K562 (cell line): ENCODE data around the gene DLGAP3. TPM values are rescaled to one million over a fixed set of nuclear protein-coding genes. Genes with fewer than 3 reads are reported as not detected.

Source experiments
- ATAC-seq: fragments of 200-7000 bp; cut with Tn5 transposase; 3 replicates; pipeline ENCODE4 v1.9.1; 2020; ENCODE audit warnings: moderate library complexity
- BruUV-seq: library from RNA; stranded (reverse); fragments of 400-500 nt; replicated peaks from 2 replicates; lab custom pipeline; 2021; lab: Mats Ljungman, UMichigan
- CTCF ChIA-PET: fragments of 300-600 bp; formaldehyde crosslinking; extraction: SDS; loops from one replicate; lab custom pipeline; 2021; ENCODE audit warnings: low intra/inter-chr PET ratio; lab: Yijun Ruan, JAX
- POLR2A ChIA-PET: fragments of 300-600, 350-650 bp; sonication (Branson Sonifier 250); formaldehyde crosslinking; extraction: SDS; loops from one replicate; lab custom pipeline; 2021; ENCODE audit warnings: antibody characterized with exemption, inconsistent platforms; lab: Yijun Ruan, JAX
- DNase-seq, 4 experiments: peaks; one replicate each; pipeline versions ENCODE4 v3.0.0 to v3.0.0-alpha.2; 2011 to 2018; ENCODE audit warnings: low spot score in 3 of 4, mixed read lengths in 3 of 4; ENCODE audit errors: extremely low read depth in 1 of 4
- FAIRE-seq: peaks from 2 replicates; lab custom pipeline; 2011; peaks lifted over from hg19 to GRCh38; lab: Jason Lieb, UNC
- H2AFZ ChIP-seq: 2 replicates; pipeline ENCODE4 v1.6.0; 2011; ENCODE audit warnings: low read depth, low read length, control low read depth, inconsistent platforms
- H3K27ac ChIP-seq: fragments of 200-600 bp; 3 replicates; pipeline ENCODE4 v1.8.0; 2011; ENCODE audit warnings: low read depth, mild to moderate bottlenecking, control low read depth, inconsistent platforms, low read length, moderate library complexity, mixed read lengths; ENCODE audit errors: extremely low read depth
- H3K27me3 ChIP-seq, 2 experiments: fragments of 300-600 bp in 1 of 2; 2 replicates in 1 of 2; 3 replicates in 1 of 2; pipeline versions ENCODE4 v1.6.0 to v1.8.0; 2011; ENCODE audit warnings: inconsistent platforms in 2 of 2, low read length in 2 of 2, mild to moderate bottlenecking in 1 of 2, mixed read lengths in 1 of 2, moderate library complexity in 1 of 2; ENCODE audit not compliant: control insufficient read depth in 2 of 2, insufficient read depth in 2 of 2
- H3K36me3 ChIP-seq: fragments of 300-600 bp; 3 replicates; pipeline ENCODE4 v1.8.0; 2011; ENCODE audit warnings: mild to moderate bottlenecking, low read length, inconsistent platforms; ENCODE audit not compliant: control insufficient read depth, insufficient read depth
- H3K4me1 ChIP-seq, 2 experiments: fragments of 200-600 bp in 1 of 2; replicated peaks in 1 of 2; 2 replicates in 1 of 2; 3 replicates in 1 of 2; pipeline versions ENCODE4 v1.5.1 to v1.8.0; 2011; ENCODE audit warnings: inconsistent platforms in 2 of 2, low read length in 2 of 2, mild to moderate bottlenecking in 1 of 2, mixed read lengths in 1 of 2, moderate library complexity in 1 of 2; ENCODE audit not compliant: control insufficient read depth in 2 of 2, insufficient read depth in 2 of 2
- H3K4me2 ChIP-seq: 2 replicates; pipeline ENCODE4 v1.6.1; 2011; ENCODE audit warnings: low read length, control low read depth, inconsistent platforms, mixed read lengths; ENCODE audit not compliant: insufficient read depth
- H3K4me3 ChIP-seq: fragments of 200-600 bp; sonication (generic), shearing (Covaris generic); 2 replicates; pipeline ENCODE4 v1.5.1; 2016; ENCODE audit warnings: control low read depth, inconsistent platforms
- H3K79me2 ChIP-seq: fragments of 200-600 bp; 3 replicates; pipeline ENCODE4 v1.8.0; 2011; ENCODE audit warnings: low read length, inconsistent platforms; ENCODE audit not compliant: control insufficient read depth, insufficient read depth
- H3K9ac ChIP-seq, 2 experiments: 2 replicates each; pipeline versions ENCODE4 v1.6.0 to v1.6.1; 2011; ENCODE audit warnings: low read depth in 2 of 2, low read length in 2 of 2, control low read depth in 1 of 2, inconsistent platforms in 1 of 2, mild to moderate bottlenecking in 1 of 2, mixed read lengths in 1 of 2; ENCODE audit not compliant: insufficient read depth in 1 of 2
- H3K9me1 ChIP-seq: one replicate; pipeline ENCODE4 v1.6.0; 2011; ENCODE audit warnings: inconsistent platforms, mild to moderate bottlenecking, low read length, moderate library complexity; ENCODE audit not compliant: control insufficient read depth, insufficient read depth
- H3K9me3 ChIP-seq: replicated peaks from 2 replicates; pipeline ENCODE4 v1.5.1; 2011; ENCODE audit warnings: low read depth, low read length, inconsistent platforms; ENCODE audit not compliant: control insufficient read depth, insufficient read depth
- H4K20me1 ChIP-seq: replicated peaks from 2 replicates; pipeline ENCODE4 v1.6.1; 2011; ENCODE audit warnings: low read length, inconsistent platforms, mixed read lengths; ENCODE audit not compliant: control insufficient read depth, insufficient read depth
- BRD4 ChIP-seq: fragments of 200-600 bp; sonication (generic); IDR thresholded peaks from 2 replicates; pipeline ENCODE4 v1.6.1; 2017; ENCODE audit warnings: inconsistent platforms
- LEF1 ChIP-seq: fragments of 450-650 bp; IDR thresholded peaks from 2 replicates; pipeline ENCODE4 v1.6.1; 2016; ENCODE audit warnings: mild to moderate bottlenecking
- ZBTB9 ChIP-seq: fragments of 450-650 bp; formaldehyde crosslinking; IDR thresholded peaks from 2 replicates; pipeline ENCODE4 v1.4.0; 2020; ENCODE audit warnings: mild to moderate bottlenecking, moderate library complexity
- ZNF217 ChIP-seq: sonication (generic); formaldehyde crosslinking; IDR thresholded peaks from 2 replicates; pipeline ENCODE4 v1.8.0; 2022; ENCODE audit warnings: mild to moderate bottlenecking, missing genetic modification reagents
- ZNF449 ChIP-seq: fragments of 250-450 bp; sonication (Bioruptor Pico); IDR thresholded peaks from 2 replicates; pipeline ENCODE4 v1.8.0; 2022; ENCODE audit warnings: moderate library complexity, mild to moderate bottlenecking, inconsistent platforms
- WGBS: fragments of 100-300 bp; shearing (Covaris generic); methylation state at CpG from one replicate; pipeline ENCODE4 v1.1.6; 2016; ENCODE audit warnings: low coverage, mixed read lengths; ENCODE audit not compliant: insufficient coverage; ENCODE audit errors: missing lambda C conversion rate; 5-methylcytosine and 5-hydroxymethylcytosine counted together
- in situ Hi-C: fragments of 300-500 bp; cut with MboI; formaldehyde crosslinking; loops from 4 replicates; pipeline ENCODE4 v1.15.0; 2018; ENCODE audit warnings: inconsistent platforms, mixed read lengths
- intact Hi-C: fragments of 100-400 bp; cut with micrococcal nuclease; formaldehyde crosslinking; loops from 2 replicates; pipeline ENCODE4 v1.14.2; 2022
- polyA plus RNA-seq, 8 experiments: library from polyadenylated mRNA; depleted of rRNA in 4 of 8; stranded (reverse) in 5 of 8; unstranded in 3 of 8; fragments of >200 nt; fragmentation: Nextera tagmentation in 2 of 8; fragmentation: Illumina TruSeq in 1 of 8; extraction: Ambion mirVana in 2 of 8; extraction: Trizol in 1 of 8; gene quantifications; 2 replicates each; pipeline versions ENCODE4 v1.2.1 to v1.2.3, GENCODE V29; 2011 to 2014; ENCODE audit warnings: inconsistent platforms in 1 of 8, missing spikeins in 1 of 8
- total RNA-seq, 7 experiments: library from RNA; depleted of rRNA in 6 of 7; stranded (reverse); fragments of >200 nt in 6 of 7; fragmentation: Illumina TruSeq in 2 of 7; extraction: Trizol in 2 of 7; gene quantifications; 2 replicates each; pipeline versions ENCODE4 v1.2.1 to v1.2.3, GENCODE V29; 2011 to 2021; ENCODE audit warnings: low replicate concordance in 1 of 7
- TF ChIP-seq, protein P1 (sequence below), 2 experiments: fragments of 450-650 bp in 1 of 2; sonication (generic) in 1 of 2; formaldehyde crosslinking in 1 of 2; IDR thresholded peaks in 1 of 2; conservative IDR thresholded peaks in 1 of 2; 2 replicates each; pipeline versions ENCODE4 v1.6.1 to v1.8.1; 2016 to 2023; ENCODE audit warnings: mild to moderate bottlenecking in 2 of 2, moderate library complexity in 2 of 2, inconsistent platforms in 1 of 2, missing genetic modification reagents in 1 of 2

DLGAP3 gene
- total and polyA plus RNA-seq, 9 of the 15 experiments (the other 6 are each of a cell fraction or from before 2014, with no cell fraction given): 0.01 to 0.16 (median 0.07) TPM; not detected in 6

- TF ChIP-seq, protein P1, sequence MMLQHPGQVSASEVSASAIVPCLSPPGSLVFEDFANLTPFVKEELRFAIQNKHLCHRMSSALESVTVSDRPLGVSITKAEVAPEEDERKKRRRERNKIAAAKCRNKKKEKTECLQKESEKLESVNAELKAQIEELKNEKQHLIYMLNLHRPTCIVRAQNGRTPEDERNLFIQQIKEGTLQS (IDR thresholded peaks at IDR 0.05): no peak
- TF ChIP-seq, protein P1 (CRISPR knock-in tag; conservative IDR thresholded peaks at IDR 0.05): no peak
- TF ChIP-seq ZNF217 (CRISPR knock-in tag) (no peak), BRD4 (no peak)
These were observed 82.4 kb downstream of the DLGAP3 start (continued) for GRCh38 chr1:34847094-34847493.

DNA sequence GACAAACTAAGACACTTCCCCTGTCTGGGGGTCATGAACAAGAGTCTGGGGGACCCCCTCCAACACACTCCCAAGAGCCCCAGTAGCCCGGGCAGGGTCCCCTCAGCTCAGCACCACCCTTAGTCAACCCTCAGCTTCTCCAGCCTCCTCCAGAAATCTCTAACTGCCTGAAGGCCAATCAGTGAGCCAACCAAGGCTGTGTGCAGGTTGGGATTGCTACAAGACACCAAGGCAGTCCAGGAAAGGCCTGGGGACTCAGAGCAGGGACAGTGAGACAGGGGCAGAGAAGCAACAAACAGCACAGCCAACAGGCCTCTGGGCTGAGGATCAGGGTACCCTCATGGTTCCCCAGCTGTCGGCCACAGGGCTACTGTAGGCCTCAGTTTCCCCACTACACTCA is 83.2 kb downstream of the DLGAP3 start:
- Histone ChIP-seq H3K9me1 (peaks cover 8% of the 10 kb centered on the region), H3K27me3 (no peaks in the 10 kb centered on the region), H3K4me3 (no peak overlapping the region), H3K9ac (0 out of 4 replicates have a peak overlapping the region, but pooled peaks have one; percentile 1 to 35), H3K9me3 (no peaks in the 10 kb centered on the region), H2AFZ (peak overlapping the region; percentile 33; the same call in 1 of the 2 replicates), H3K4me2 (no peak overlapping the region), H3K27ac (peak overlapping the region; percentile 61), H3K79me2 (no peaks in the 10 kb centered on the region), H4K20me1 (0 out of 2 replicates have a peak, but pooled peaks cover 5% of the 10 kb centered on the region), H3K4me1 (peaks cover 38 to 56% of the 10 kb centered on the region in 2 experiments), H3K36me3 (peaks cover 3% of the 10 kb centered on the region; the same call in 1 of the 3 replicates)
- ATAC-seq: no peak
- POLR2A ChIA-PET: no interaction called here
- no TSS peak for BruUV-seq
- intact Hi-C loops (no loop called here), in situ Hi-C loops (loop anchor here (5.0 kb wide), 1 partner anchor 59 kb away; no protein-coding TSS in a partner anchor)
- 81% methylated on average over 2 of the region's 2 CpGs for WGBS
- no peak for DNase-seq
- no peak for FAIRE-seq
- no peak for TF ChIP-seq LEF1
- TF ChIP-seq ZNF449: peak; percentile 79; the same call in 1 of the 2 replicates
- 0 out of 2 replicates have a peak, but pooled peaks have one; percentile 38 for TF ChIP-seq ZBTB9 (CRISPR knock-in tag)
- CTCF ChIA-PET: no interaction called here
